PC-3 (cell line): ENCODE results near the gene MRPL2.

Experiments used
- EZH2 ChIP-seq: fragments of 300-600 bp; sonication (generic); IDR thresholded peaks from one replicate; pipeline ENCODE4 v1.6.1; 2017; ENCODE audit warnings: antibody characterized with exemption, mild to moderate bottlenecking, low read length; ENCODE audit not compliant: unreplicated experiment
- EZH2phosphoT487 ChIP-seq: fragments of 300-600 bp; sonication (generic); IDR thresholded peaks from 2 replicates; pipeline ENCODE4 v1.6.1; 2018; ENCODE audit warnings: mild to moderate bottlenecking, antibody characterized with exemption, low read length, borderline replicate concordance
- TF ChIP-seq, protein P1 (sequence below): fragments of 300-600 bp; sonication (generic); conservative IDR thresholded peaks from 2 replicates; pipeline ENCODE4 v1.5.1; 2017; ENCODE audit warnings: antibody characterized with exemption, low read depth, mild to moderate bottlenecking, low read length

GRCh38 chr6:43005844-43006243 lies 53.4 kb downstream of the MRPL2 start:
- TF ChIP-seq, protein P1, sequence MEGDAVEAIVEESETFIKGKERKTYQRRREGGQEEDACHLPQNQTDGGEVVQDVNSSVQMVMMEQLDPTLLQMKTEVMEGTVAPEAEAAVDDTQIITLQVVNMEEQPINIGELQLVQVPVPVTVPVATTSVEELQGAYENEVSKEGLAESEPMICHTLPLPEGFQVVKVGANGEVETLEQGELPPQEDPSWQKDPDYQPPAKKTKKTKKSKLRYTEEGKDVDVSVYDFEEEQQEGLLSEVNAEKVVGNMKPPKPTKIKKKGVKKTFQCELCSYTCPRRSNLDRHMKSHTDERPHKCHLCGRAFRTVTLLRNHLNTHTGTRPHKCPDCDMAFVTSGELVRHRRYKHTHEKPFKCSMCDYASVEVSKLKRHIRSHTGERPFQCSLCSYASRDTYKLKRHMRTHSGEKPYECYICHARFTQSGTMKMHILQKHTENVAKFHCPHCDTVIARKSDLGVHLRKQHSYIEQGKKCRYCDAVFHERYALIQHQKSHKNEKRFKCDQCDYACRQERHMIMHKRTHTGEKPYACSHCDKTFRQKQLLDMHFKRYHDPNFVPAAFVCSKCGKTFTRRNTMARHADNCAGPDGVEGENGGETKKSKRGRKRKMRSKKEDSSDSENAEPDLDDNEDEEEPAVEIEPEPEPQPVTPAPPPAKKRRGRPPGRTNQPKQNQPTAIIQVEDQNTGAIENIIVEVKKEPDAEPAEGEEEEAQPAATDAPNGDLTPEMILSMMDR, result no peak
- TF ChIP-seq EZH2, result no peak
- TF ChIP-seq EZH2phosphoT487, result no peak
